A549 (cell line): ENCODE measurements around the gene PIP5KL1.

Experiments
- EHMT2 ChIP-seq: fragments of 200-600 bp; sonication (generic); IDR thresholded peaks from 2 replicates; pipeline ENCODE4 v1.6.1; 2016; ENCODE audit warnings: antibody characterized with exemption, low read depth, mild to moderate bottlenecking, moderate library complexity
- POLR2A ChIP-seq: IDR thresholded peaks from 2 replicates; pipeline ENCODE4 v1.6.1; 2012; ENCODE audit warnings: mild to moderate bottlenecking, low read length
- TF ChIP-seq, protein P1 (sequence below): IDR thresholded peaks from 2 replicates; pipeline ENCODE4 v1.6.1; 2012

DNA sequence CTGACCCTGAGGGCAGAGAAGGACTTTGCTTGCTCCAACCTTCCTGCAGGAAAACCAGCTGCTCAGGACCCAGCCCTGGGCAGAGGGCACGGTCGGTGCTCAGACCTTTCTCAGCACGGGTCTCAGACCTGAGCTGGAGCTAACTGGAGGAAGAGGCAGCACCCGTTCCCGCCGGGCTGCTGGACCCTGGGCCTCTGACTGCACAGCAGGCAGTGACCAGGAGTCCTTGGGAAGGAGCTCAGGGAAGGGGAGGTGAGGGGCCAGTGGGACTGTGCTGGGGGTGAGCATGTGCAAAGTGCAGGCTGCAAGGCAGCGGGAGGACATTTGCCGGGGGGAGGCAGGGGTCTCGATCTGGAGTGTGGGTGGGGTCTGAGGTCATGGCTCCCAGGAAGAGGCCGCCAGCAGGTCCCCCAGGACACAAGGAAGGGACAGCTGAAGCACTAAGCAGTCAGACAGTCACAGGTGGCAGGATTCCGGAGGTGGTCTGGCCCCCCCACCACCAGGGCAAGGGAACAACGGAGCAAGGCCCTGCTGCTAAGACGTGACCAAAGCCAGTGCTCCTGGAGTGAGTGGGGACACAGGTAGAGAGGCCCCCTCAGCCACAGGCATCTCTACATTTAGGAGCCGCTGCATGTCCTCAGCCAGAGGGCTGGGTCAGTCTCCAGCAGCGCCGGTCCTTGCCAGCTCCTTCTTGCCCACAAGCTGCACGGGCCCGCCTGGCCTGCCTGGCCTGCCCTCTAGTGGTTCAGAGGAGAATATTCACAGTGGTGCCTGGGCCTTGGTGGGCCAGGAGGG lies 11.8 kb upstream of the PIP5KL1 start:
- TF ChIP-seq EHMT2, result no peak
- TF ChIP-seq, protein P1, sequence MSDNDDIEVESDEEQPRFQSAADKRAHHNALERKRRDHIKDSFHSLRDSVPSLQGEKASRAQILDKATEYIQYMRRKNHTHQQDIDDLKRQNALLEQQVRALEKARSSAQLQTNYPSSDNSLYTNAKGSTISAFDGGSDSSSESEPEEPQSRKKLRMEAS, result 0 out of 2 replicates have a peak, but pooled peaks have one; percentile 45
- no peak for TF ChIP-seq POLR2A
